IPS DF 4.7 (cell line): ENCODE measurements around the gene RGL2.

ENCODE experiments used
- DNase-seq: peaks from one replicate; pipeline ENCODE4 v3.0.0-alpha.2; 2013; ENCODE audit warnings: low spot score; ENCODE audit errors: extremely low read depth

Gene RGL2

GRCh38 chr6:33316603-33317418 is 18.1 kb upstream of the RGL2 start:
- no peak for DNase-seq

GRCh38 chr6:33315793-33316602 is 17.3 kb upstream of the RGL2 start:
- no peak for DNase-seq

- no peak for DNase-seq
Observed at GRCh38 chr6:33314943-33315792, 16.4 kb upstream of the RGL2 start.

DNA sequence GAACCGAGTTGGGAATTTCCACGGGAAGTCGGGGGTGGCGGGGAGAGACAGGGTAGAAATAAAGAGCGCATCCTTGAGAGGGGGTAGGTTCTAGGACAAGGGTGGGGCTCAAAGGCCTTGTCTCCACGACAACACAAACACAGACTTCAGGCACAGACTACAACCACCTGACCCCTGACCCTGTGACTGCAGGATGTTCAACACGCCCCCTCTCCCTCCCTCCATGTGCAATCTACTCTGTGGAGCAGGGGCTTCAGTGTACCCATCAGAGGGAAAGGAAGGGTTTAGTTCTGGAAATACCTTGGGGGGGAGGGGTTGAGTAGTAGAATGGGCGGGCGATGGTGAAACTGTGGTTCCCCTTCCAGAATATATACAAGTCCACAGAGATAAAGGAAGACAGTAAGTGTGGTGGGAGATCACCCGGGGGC is 15.8 kb upstream of the RGL2 start:
- no peak for DNase-seq

DNA sequence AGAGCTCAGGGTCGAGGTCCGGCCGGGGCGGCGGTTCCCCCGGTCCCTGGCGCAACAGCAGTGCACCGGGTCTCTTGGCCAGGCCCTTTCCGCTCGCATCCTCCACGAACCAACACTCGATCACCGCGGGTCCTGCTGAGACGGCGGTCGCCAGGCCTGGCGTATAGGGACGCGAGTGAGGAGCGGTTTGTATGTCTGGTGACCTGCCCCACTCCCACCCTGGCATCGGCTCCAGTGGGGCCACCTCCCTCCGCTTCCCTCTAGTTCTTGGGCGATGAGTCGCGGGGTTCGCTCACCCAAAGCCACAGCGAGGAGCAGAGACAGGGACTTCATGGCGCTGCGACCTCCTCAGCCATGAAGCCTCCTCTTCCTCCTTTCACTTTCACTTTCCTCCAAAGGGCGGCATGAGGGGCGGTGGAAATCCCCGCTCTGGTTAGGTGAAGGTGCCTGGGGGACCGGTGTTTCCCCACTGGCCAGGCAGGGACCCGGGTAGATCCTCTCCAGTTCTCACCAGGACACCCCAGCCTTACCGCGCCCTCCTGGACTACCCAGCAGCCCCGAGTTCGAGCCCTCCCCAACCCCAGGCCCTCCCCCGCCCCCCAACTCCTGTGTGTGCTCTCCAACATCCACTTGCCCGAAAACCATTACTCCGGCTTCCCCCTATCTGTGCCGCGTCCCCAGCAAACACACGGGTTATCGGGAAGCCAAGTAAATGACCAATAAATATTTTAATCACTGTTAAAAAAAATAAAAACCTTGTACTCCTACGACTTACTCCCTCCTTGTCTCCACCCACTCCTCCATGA is 15.2 kb upstream of the RGL2 start, which contains the start of gene TAPBP:
TSS of gene TAPBP (minus strand) at position 370 of the 806 bp plus-strand sequence. CDS start at position 333, 37 bp downstream.
- DNase-seq, result no peak

DNA sequence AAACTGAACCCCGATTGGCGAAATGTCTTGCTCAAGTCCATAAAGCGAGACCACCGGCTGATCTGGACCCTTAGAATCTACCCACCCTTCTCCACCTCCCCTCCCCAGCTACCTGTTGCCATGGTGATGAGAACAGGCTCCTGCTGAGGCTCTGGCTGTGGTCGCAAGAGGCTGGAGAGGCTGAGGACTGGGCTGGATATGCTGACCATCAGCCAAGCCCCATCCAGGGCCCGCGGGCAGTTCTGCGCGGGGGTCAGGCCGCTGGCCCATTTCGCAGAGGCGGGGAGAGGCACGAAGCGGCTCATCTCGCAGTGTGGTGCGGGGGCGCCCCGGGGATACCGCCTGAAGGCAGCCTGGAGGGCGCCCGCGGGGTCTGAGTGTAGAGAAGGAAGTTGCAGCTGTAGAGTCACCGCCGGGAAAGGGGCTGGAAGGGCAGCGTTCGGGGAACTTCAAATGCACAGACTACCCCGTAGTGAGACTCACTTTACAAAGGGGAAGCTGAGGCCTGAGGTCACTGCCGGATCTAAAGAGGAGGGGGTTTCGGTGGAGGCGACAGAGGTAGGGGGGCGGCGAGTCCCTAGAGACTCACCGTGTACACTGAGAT is 14.5 kb upstream of the RGL2 start:
- no peak for DNase-seq

DNA sequence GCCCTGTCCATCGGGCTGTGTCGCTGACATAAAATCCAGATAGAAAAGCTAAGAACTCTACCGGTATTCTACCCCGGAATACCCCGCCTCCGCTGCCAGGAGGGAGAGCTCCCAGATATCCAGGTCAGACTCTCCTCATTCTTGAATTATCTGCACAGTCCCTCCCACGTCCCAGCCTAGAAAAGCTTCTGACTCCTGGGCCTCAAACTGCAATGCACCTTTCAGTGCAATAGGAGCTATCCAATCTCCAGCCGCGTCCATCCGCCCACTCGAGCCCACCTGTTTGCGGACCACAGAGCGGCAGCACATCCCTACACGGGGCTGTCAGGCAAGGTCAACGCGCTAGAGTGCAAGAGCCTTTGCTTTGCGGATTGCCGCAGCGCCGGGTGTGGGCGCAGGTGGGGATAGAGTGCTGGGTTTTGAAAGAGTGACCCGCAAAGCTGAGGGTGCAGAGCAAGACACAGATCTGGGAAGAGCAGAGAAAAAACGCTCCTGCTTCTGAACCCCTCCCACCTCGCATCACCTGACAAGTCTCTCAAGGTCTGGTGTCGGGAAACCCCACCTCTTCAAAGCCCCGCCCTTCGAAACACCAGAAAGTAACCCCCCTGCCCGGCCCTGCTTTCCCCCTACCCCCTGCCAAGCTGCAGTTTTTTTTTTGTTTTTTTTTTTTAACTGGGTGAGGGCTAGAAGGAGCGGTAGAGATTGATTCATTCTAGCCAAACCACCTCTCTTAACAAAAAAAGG is 13.8 kb upstream of the RGL2 start:
- no peak for DNase-seq

DNA sequence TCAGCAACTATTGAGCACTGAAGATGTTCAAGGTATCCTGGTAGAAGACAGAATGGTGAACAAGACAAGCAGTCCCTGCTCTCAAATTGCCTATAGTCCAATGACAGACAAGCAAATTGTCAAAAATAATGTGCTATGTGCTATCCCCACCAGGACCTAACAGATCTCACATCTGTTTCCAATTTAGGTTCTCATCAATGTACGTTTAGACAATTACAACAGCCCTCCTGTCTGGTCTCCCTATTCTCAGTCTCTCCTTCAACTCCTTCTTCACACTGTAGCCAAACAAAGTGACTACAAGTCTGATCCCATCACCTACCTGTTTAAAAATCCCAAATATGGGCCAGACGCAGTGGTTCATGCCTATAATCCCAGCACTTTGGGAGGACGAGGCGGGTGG is 7.6 kb upstream of the RGL2 start:
- no peak for DNase-seq

GRCh38 chr6:33305052-33305451 is 6.3 kb upstream of the RGL2 start:
- DNase-seq, result no peak

DNA sequence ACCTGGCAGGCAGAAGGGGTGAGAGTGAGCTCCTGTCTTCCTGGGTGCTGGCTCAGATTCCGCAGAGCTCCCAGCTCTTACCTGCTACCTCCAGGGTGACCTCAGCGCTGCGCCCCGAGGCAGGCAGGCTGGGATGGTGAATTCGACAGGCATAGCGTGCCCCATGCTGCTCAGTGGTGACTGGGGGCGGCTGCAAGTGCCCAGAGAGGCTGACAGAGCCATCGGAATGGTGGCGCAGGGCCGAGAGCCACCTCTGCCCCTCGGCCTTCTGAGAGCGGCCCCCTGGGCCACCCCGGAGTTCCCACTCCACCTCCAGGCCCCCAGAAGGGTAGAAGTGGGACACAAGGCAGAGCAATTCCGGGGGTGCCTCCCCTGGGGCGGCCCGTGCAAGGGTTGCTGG is 5.5 kb upstream of the RGL2 start:
- DNase-seq, result no peak

GRCh38 chr6:33301877-33302276 is 3.1 kb upstream of the RGL2 start:
- DNase-seq, result no peak

DNA sequence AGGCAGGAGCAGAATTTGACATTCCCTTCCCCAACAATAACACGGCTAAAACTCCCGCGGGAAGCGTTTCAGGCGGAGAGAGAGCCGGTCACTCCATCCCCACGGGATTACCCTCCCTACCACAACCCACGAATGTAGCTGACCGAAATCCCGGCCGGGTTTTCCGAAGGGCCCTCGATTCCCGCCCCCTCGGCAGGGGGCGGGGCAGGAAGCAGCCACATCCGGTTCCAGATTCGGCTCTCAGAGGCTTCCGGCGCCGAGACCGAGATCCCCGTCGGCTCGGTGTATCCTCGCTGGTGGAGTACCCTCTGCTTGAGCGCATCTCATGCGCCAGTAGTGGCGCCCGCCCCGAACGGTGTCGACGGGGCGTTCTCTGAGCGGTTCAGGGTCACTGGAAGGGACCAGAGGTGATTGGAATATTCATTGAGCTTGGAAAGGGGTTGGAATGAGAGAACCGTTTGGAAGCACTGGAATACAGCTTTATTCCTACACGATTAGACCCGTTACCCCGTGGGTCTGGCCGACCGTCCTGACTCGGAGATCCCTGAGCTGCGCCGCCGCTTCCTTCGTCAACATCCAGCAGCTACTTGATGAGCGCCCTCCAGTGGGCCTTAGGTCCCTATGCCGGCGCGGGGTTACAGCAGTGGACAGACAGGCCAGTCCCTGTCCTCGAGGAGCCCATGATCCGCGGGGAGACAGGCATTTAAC is 649 bp upstream of the RGL2 start:
- no peak for DNase-seq

GRCh38 chr6:33297956-33298772 is 578 bp downstream of the RGL2 start:
- no peak for DNase-seq

DNA sequence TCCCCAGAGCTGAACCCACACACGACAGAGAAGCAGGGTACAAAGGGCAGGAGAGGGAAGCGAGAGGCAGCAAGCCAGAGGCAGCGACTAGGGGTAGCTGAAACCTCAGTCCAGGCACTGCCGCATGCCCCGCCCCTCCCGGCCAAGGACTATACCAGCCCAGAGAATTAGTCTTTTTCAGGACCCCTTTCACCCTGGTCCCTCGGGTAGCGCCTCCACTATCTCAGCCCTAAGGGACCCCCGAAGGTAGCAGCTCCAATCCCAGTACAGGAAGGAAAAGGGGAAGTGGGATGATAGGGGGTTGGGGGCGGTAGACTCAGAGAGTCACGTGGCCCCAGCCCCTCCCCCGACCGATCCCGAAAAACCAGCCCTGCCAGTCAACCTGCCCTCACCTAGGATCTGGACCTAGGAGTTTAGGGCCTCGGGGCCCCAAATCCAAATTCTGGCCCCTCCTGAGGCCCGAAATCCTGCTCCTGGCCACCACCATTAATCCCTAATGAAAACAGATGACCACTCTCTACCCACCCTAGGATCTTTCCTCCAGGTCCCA is 1.3 kb downstream of the RGL2 start:
- DNase-seq, result no peak

DNA sequence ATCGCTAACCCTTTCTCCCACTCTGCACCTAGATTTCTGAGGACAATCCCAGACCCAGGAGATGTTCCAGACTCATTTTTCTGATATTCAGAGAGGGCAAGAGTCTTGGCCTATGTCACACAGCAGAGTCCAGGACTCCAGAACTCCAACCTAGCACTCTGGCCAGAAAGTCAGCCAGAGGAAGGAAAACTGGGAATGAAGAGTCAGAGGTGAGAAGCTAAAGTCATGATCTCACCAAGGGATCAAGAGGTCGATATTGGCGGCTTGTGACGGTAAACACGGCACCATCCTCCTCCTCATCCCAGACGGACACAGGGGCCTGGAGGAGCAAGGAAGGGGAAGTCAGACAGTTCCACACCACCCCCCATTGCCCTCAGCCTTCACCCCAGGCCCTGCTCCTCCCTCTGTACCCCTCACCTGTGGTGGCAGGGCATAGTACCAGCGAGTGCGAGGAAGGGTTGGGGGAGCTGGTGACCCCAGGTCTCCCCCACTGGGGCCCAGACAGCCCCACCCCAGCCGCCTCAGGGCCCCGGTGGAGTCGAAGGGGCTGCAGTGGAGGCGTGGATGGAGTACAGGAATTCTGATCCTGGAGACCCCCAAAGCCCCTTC is 1.8 kb downstream of the RGL2 start:
- DNase-seq, result no peak

DNA sequence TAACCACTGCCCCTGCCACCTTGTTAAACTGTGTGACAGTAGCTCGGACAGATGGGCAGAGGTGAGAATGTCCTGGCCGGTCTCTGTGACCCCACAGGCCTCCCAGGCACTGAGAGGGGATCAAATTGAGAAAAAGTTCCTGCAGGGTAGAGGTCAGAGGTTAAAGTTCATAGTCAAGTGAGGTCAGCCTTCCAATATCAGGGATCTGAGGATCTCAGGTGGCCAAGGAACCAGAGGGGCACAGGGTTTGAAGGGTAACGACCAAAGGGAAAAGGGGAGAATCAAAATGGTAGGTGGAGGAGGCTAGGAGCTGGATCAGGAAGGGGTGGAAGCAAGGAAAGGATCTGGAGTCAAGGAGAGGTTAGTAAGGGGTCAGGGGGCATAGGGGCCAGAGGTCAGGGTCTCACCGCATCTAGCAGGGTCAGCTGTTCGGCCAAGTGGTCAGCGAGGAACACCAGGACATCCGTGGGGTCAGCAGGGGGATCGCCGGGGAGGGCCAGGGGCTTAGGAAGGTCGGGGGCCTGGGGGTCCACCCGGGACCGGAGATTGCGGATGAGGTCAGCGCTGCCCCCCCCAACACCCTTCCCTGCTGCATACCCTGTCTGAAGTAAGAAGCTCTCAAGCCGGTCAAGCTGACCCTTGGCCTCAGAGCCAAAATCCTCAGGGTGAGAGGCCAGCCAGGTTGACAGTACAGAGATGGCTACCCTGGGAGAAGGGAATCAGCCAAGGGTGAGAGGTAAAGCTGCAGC is 2.9 kb downstream of the RGL2 start:
- no peak for DNase-seq
